ENCODE measurements around the gene PEA15.

The PEA15 gene

DNA sequence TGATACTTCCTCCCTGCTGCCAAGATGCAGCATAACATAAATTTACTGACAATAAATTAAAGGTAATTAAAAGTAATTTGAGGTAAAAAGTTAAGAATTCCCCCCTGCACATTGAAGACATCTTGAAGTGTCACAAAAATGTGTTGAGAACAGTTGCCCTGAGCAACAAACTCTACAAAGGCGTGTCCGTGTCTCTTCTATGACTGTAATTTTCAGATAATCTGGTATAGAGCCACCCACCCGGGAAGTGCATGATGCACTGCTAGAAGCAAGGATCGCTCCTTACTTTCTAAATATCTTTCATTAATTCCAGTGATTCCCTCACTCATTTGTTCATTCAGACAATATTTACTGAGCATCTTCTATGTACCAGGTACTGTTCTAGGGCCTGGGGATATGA is 25.8 kb upstream of the PEA15 start:
- DNase-seq (ENCODE audit: low read depth): no peak

DNA sequence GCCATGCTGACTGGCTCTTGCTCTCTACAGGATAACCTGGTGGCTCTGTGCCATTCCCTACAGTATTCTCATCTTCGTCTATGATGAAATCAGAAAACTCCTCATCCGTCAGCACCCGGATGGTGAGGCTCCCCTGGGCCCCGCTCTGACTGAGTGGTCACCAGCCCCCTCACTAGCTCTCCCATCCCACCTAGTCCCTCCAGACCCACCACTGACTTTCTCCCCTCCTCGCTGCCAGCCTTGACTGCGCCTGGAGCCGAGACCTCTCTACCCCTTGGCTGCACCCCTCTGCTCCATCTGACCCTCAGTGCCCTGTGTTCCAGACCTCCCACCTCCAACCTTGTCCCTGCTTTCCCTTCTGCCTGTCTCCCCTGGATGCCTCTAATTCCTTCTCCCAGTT is 18.9 kb upstream of the PEA15 start:
- DNase-seq (ENCODE audit: low read depth): no peak

DNA sequence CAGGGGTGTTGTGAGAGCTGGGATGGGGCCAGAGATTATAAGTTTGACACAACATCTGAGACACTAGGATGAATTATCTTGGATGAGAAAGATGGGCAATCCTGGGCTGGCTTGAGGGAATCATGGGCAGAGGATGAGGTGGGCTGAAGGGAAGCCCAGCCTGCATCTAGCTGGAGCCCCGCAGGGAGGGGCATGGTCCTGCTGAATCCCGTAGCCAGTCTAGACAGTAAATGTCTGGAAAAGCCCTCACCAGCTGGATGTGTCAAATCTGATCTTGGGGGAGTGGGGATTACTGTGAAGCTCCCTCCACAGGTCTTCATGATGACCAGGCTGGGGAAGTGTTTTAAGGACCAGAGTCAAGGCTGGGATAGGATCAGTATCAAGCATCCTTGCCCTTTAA is 18.5 kb upstream of the PEA15 start:
- DNase-seq (ENCODE audit: low read depth): no peak

DNA sequence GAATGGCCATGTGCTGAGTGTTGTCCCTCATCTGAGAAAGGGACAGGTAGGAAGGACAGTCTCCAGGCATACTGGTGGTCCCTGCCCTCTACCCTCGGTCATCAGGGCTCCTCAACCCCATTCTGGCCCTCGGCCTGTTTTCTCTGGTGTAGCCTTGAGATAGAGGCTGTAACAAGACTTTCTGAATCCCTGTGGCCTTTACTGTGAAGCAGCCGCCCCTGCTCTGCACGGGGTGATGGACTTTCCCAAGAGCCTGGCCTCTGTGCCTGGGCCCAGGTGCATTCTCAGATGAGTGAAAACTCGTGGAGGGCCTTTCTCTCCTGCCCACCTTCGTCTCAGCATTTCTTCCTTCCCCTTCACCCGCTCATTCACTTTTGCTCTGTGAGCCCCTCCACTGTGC is 17.8 kb upstream of the PEA15 start:
- DNase-seq (ENCODE audit: low read depth): no peak

DNA sequence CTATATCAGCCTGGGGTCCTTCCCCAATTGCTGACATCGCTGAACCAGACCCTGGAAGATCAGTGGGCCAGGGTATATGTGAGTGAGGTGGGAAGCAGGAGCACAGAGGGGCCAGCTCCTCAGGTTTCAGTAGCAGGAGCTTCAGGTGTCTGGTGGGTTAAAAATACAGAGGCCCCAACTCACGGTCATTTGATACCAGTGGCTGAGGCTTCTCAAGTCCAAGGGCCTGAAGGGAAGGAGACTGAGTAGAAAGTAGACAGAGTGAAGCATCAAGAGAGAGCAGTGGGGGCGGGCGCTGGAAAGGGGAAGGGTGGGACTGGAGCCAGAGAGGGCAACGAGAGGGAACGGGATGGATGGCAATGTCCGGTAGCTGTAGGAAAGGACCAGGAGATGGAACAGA is 16.8 kb upstream of the PEA15 start:
- DNase-seq (ENCODE audit: low read depth): no peak

DNA sequence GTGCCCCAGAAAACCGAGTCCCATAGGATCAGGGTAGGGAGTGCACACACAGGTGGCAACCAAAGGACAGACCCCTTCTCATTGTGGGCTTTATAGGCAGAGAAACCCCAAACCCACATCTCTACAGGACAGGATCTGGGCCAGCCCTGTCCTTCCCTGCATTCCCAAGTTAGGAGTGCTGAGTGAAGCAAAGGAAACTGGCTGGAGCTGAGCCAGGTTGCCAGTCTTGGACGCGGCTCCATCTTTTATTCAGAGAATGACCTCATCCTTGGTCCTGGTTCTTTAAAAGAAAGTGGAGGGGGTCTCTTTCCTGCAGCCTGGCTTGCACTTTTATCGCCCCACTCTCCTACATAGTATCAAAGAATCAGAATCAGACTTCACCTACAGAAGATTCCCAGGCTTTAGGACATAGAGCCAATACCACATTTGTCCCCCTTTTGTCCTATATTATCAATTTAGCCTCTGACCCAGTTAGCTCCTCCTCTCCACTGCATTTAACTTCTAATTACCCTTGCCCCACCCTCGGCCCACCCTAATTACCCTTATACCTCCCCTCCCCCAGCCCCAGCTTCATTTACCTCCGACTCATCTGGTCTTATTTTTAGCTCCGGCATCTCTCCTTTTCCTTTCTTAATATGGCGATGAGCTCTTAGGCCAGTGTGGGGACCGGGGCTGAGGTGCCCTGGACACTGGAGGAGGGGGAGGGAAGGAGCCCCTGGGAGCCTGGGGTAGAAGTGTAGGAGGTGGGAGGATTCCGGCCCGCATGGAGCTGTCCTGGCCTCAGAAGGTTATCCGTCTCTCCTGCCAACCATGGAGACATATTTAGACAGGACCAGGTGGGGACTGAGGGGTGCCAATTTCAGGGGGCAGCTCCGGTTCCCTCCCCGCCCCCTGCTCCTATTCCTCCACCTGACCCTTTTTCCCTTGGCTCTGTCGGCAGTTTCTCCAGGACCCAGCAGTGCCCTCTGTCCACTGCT is 15.2 kb upstream of the PEA15 start, which contains the start of gene CASQ1:
CASQ1 (plus strand) TSS at position 927 of the 977 bp plus-strand sequence. CDS start 177 bp downstream, outside the sequence.
- DNase-seq (ENCODE audit: low read depth): no peak

DNA sequence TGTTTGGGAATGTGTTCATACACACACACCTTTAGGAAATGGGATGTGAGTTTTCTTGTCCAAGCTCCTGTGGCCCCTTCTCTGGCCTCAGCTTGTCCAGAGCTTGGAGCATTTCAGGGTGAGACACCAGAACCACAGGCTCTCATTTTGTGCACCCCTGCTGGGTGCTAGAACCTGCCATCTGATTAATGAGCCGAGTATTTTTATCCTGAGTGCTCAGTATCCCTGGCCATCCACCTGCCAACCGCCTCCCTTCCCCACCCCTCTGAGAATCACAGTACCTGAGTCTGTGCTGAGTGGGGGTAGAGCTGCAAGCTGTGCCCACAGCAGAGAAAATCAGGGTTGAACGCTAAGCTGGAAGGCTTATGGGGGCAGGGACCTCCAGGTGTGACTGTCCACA is 13.4 kb upstream of the PEA15 start:
- no peak for DNase-seq (ENCODE audit: low read depth)

DNA sequence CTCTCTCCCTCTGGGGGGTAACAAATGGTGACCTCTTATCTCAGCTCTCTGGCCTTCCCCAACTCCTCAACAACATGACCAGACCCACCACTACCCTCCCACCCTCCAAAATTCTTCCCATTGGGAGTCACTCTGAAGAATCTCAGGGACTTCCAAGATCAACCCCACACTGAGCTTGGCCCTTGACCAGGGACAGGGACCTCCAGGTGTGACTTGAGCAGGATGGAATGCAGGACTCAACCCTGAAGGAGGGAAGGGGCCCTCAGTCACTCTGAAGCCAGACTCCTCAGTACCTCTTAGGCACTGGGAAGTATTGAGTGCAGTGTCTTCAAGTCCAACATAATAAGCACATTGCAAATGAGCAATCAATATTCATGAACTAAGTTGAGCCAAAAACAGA is 12.9 kb upstream of the PEA15 start:
- no peak for DNase-seq (ENCODE audit: low read depth)

DNA sequence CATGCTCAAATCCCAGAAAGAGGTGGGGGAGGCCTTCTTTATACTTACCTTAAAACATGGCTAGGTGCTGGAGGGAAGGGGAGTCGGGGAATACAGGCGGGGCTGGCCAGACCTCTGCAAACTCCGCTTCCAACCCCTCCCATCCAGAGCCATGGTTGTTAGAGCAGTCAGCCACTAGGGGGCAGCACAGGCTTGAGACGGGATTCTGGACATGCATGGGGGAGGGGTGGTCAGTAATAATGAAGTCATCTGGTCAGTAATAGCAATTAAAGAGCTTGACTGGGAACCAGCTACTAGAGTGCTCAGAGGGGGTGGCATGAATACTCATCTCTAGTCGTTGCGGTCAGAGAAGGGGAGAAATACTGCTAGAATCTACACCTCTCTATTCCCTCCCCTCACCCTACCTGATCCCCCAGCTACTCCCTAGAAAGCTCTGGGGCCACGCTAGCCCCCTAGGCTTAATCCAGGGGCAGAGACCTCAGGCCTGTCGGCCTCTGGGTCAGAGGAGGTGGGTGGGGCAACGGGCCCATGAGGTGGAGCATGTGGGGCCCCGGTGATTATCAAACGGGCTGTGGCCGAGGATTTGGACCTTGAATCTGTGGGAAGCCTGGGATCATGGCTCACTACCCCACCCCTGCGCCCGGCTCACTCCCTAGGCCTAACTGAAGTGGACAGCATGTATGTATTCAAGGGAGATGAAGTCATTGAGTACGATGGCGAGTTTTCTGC is 11.9 kb upstream of the PEA15 start:
- DNase-seq (ENCODE audit: low read depth): peak; percentile 75

DNA sequence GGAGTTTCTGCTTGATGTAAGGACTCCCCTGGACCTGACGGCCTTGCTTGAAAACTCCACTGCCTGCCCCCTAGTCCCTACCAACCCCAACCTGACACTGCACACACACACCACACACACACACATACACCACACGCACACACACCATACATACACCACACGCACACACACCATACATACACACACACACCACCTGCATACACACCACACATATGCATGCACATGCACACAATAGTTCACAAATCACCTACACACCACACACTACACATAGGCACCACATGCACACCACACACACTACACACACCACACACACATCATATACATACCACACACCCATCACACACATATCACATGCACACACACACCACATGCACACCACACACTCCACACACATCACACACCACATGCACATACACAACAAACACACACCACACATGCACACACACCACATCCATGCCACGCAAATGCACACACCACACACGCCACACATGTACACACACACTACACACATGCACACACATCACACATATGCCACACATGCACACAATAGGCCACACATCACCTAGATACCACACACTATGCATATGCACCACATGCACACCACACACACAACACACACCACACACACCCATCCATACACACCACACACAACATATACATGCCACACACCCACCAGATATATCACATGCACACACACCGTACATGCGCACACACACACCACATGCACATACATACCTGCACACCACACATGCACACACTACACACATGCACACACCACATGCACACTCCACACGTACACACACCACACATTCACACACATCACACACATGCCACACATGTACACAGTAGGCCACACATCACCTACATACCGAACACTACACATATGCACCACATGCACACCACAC is 11.1 kb upstream of the PEA15 start:
- no peak for DNase-seq (ENCODE audit: low read depth)

DNA sequence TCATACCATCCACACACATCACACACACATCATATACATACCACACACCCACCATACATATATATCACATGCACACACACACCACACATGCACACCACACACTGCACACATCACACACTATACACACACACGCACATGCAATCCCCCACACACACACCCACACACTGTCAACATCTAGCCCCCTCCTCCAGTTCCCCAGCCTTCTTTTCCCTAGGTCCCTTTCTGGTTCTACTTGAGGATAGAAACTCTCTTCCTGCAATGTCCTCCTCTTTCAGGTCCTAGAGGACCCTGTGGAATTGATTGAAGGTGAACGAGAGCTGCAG is 10.5 kb upstream of the PEA15 start:
- DNase-seq (ENCODE audit: low read depth): no peak

DNA sequence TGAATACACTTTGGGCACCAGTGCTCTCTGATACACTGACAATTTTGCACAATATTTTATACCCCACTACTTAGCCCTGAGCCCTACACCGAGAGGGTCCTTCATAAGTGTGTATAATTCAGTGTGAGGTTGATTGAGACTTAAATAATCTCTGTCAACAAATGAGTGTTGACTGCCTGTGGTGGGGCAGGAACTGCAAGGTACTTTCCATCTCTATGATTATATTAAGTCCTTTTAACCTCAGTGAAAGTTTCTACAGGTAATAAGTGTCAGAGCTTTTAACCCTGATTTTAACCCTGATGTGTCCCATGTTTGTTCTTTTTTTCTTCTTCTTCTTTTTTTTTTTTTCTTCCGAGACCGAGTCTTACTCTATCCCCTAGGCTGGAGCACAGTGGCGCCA is 9.0 kb upstream of the PEA15 start:
- DNase-seq (ENCODE audit: low read depth): no peak

DNA sequence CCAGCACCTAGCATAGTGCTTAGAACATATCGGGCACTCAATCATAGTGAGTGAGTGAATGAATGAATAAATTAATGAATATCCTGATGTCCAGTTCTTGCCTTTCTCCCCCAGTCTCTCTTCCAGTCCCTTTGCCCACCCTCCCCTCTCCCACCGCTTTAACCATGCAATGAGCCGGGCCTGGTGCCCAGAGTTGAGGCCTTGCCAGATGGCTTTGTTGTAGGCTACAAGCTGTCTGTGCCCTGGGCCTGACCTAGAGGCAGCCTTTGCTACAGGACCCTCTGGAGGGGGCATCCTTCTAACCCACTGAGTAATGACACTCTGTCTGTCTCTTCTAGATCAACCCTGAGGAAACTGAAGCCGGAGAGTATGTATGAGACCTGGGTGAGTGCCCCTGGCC is 8.0 kb upstream of the PEA15 start:
- DNase-seq (ENCODE audit: low read depth): no peak

DNA sequence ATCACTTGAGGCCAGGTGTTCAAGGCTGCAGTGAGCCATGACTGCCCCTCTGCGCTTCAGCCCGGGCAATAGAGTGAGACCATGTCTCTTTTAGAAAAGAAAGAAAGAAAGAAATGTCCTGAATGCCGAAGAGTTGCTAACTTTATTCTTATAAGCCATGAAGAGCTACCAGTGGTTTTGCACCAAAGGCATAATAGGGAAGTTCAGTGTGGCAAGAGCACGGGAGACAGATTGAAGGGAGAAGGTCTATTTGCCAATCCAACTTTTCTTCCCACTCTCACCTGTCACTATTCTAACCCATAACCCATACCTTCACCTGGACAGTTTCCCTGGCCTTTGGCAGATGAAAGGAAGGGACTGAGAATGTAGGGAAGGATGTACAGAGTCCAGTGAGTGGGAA is 4.4 kb upstream of the PEA15 start:
- DNase-seq (ENCODE audit: low read depth): no peak

DNA sequence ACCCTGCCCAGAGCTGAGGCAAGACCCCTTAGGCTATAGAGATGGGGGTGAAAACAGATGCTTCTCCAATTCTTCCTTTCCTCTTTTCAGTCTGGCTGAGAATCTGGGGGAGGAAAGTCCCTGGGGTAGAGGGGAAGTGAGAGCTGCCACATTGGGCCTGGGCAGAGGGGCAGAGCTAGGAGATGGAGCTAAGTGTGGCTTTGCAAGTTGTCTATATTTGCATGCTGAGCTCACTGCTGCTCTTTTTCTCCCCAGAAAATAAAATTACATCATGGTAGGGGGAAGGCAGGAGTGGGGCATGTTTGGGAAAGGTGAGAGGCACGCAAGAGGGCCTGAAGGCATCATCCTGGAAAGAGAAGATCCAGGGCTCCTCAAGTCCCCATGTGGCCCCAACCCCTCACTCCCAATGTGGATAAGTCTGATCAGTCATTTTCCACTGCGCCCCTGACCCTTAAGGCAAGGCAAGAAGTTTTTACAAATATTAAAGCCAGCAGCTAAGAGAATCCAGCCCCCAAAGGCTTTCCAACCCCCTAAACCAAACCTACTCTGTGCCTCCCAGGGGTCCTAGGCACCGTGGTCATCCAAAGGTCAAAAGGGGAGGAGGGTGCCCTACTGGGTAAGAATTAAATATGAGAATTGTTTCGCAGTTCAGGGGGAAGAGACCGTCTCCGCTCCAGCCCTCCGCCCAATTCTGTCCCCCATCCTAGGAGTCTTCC is 500 bp upstream of the PEA15 start:
- no peak for DNase-seq (ENCODE audit: low read depth)

DNA sequence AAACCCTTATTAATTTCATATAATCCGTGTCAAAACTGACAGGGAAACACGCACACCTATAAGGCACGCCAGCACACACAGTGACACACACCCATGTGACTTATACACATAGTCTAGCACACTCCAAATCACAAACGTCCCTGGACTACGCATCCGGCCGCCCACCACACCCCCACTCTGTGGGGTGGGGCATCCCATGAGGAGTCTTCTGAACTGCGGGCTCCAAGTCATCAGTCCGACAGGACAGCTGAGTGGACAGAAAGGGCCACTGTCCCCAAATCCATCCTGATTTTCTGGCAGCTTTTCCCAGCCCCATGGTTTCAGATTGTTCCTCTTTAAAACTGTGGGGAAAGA is 829 bp downstream of the PEA15 start:
- peak; percentile 15 for DNase-seq (ENCODE audit: low read depth)

DNA sequence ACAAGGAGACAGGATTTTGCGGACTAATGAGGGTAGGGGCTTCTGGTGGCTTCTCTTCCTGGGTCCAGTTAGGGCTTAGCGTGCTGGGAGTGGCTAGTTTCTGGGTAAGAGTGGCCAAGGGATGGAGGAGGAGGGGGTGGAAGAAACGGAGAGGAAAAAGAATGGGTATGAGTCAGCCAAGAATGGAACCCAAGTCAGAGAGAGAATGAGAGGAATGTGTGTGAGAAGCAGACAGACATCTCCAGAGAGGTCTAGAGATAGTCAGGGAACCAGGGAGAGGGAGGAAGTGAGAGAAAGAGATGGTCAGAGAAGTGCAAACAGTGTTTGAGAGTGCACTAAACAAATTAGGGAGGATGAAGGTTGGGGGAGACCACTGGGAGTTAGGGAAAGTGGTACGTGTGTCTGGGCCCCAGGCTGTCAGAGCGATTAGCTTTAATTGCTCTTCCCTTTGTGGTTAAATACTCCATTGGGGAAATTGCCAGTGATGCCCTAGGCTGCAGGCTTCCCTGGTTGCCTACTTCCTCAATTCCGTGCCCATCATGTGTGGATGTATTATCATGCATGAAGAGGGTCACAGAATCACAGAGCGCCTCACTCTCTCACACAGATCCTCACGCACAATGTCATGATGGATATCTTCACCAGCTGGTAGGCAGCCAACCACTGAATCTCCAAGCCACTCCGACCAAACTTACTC is 1.4 kb downstream of the PEA15 start:
- no peak for DNase-seq (ENCODE audit: low read depth)

DNA sequence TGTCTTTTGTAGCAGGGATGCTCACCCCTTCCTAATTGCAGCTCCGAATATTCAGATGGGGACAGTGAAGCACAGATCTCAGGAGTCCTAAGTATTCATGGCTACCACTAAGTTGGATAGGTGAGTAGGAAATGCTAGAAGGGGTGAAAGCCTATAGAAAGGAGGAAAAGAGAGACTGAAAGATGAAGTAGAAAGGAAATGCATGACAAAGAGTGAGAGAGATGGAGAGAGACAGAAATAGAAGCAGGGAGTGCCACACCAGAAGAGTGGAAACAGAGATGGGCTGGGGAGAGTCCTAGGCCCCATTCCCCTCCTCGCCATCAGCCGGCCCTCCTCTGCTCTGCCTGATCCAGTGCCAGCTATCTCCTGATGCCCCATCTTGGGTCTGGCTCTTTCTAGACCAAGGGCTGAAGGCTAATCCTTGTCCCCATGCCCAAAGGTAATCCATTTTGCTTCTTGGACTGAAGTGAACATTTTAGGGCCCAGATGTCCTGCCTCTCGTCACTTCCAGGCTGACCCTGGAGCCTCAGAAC is 2.0 kb downstream of the PEA15 start:
- DNase-seq (ENCODE audit: low read depth): no peak

DNA sequence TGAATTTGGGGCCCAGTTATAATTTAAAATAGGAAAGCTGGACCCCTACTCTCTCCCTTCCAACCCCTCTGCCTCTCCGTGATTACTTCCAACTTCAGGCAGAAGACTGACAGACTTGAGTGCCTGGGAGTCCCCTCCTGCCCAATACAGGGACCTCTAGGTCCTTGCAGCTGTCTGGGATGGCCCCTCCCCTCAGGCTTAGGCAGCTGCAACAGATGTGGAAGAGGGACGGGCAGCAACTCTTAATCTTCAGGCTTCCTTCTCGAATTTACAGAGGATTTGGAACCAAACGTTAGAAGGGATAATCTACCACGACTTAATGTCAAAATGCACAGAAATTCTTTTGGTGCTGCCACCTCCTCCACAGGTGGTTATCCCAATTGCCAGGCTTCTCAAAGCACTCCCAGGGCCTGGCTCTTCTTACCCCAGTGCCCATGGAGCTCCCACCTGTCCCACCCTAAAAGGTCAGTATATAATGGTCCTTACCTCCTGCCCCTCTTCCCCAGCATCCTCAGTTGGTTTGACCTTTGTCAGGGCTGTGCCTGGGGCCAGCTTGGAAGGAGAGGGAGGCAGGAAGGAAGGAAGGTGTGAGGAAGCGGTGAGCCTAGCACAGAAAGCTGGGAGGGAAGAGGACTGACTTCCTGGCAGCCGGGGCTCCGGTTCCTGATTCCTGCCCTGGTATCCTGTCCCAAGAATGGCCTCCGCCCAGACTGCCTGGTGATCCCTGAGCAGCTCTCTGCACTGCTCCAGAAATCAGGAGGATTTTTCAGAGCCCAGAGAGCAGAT is 2.8 kb downstream of the PEA15 start:
- DNase-seq (ENCODE audit: low read depth): no peak
